ENCODE results near the gene PEX16.

PEX16 gene

GRCh38 chr11:45919806-45920530 is 2.3 kb upstream of the PEX16 start:
- Histone ChIP-seq H3K4me3 (ENCODE audit: low read depth, low read length) (no peak overlapping the region), H3K4me2 (ENCODE audit: low read length) (no peak overlapping the region), H3K9me3 (ENCODE audit: control insufficient read depth, low read length) (no peaks in the 10 kb centered on the region), H3K79me2 (no peaks in the 10 kb centered on the region), H3K27me3 (ENCODE audit: control insufficient read depth, insufficient read depth, low read length) (no peaks in the 10 kb centered on the region), H3K27ac (no peak overlapping the region), H2AFZ (no peak overlapping the region), H3K9ac (no peak overlapping the region), H3K36me3 (ENCODE audit: control insufficient read depth, insufficient read depth, low read length) (no peaks in the 10 kb centered on the region), H3K4me1 (peaks cover 5% of the 10 kb centered on the region)
- TF ChIP-seq, protein P1, sequence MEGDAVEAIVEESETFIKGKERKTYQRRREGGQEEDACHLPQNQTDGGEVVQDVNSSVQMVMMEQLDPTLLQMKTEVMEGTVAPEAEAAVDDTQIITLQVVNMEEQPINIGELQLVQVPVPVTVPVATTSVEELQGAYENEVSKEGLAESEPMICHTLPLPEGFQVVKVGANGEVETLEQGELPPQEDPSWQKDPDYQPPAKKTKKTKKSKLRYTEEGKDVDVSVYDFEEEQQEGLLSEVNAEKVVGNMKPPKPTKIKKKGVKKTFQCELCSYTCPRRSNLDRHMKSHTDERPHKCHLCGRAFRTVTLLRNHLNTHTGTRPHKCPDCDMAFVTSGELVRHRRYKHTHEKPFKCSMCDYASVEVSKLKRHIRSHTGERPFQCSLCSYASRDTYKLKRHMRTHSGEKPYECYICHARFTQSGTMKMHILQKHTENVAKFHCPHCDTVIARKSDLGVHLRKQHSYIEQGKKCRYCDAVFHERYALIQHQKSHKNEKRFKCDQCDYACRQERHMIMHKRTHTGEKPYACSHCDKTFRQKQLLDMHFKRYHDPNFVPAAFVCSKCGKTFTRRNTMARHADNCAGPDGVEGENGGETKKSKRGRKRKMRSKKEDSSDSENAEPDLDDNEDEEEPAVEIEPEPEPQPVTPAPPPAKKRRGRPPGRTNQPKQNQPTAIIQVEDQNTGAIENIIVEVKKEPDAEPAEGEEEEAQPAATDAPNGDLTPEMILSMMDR (IDR thresholded peaks at IDR 0.05): no peak

- H2AFZ ChIP-seq: no peak overlapping the region
- no peak overlapping the region for H3K27ac ChIP-seq
- peaks cover 5% of the 10 kb centered on the region for H3K4me1 ChIP-seq
- H3K79me2 ChIP-seq: no peaks in the 10 kb centered on the region
- no peak overlapping the region for H3K9ac ChIP-seq
- H3K4me2 ChIP-seq (ENCODE audit: low read length): peak overlapping the region; percentile 93
- no peaks in the 10 kb centered on the region for H3K9me3 ChIP-seq (ENCODE audit: control insufficient read depth, low read length)
- no peaks in the 10 kb centered on the region for H3K36me3 ChIP-seq (ENCODE audit: control insufficient read depth, insufficient read depth, low read length)
- H3K27me3 ChIP-seq (ENCODE audit: control insufficient read depth, insufficient read depth, low read length): no peaks in the 10 kb centered on the region
- TF ChIP-seq, protein P1 (IDR thresholded peaks at IDR 0.05): no peak
- peak overlapping the region; percentile 94 for H3K4me3 ChIP-seq (ENCODE audit: low read depth, low read length)
Measured at GRCh38 chr11:45918962-45919675, 1.4 kb upstream of the PEX16 start.

GRCh38 chr11:45918331-45918941 is 759 bp upstream of the PEX16 start:
- no peak overlapping the region for H3K9ac ChIP-seq
- no peaks in the 10 kb centered on the region for H3K79me2 ChIP-seq
- TF ChIP-seq, protein P1 (IDR thresholded peaks at IDR 0.05): no peak
- no peaks in the 10 kb centered on the region for H3K36me3 ChIP-seq (ENCODE audit: control insufficient read depth, insufficient read depth, low read length)
- H3K27me3 ChIP-seq (ENCODE audit: control insufficient read depth, insufficient read depth, low read length): no peaks in the 10 kb centered on the region
- no peaks in the 10 kb centered on the region for H3K9me3 ChIP-seq (ENCODE audit: control insufficient read depth, low read length)
- H2AFZ ChIP-seq: peak overlapping the region; percentile 86
- peaks cover 5% of the 10 kb centered on the region for H3K4me1 ChIP-seq
- H3K27ac ChIP-seq: peak overlapping the region; percentile 88
- peak overlapping the region; percentile 94 for H3K4me3 ChIP-seq (ENCODE audit: low read depth, low read length)
- H3K4me2 ChIP-seq (ENCODE audit: low read length): peak overlapping the region; percentile 93

GRCh38 chr11:45917286-45917622 is 423 bp downstream of the PEX16 start:
- TF ChIP-seq, protein P1 (IDR thresholded peaks at IDR 0.05): no peak
- peak overlapping the region; percentile 86 for H2AFZ ChIP-seq
- peak overlapping the region; percentile 88 for H3K27ac ChIP-seq
- H3K4me3 ChIP-seq (ENCODE audit: low read depth, low read length): peak overlapping the region; percentile 94
- H3K79me2 ChIP-seq: no peaks in the 10 kb centered on the region
- H3K27me3 ChIP-seq (ENCODE audit: control insufficient read depth, insufficient read depth, low read length): no peaks in the 10 kb centered on the region
- peaks cover 5% of the 10 kb centered on the region for H3K4me1 ChIP-seq
- no peaks in the 10 kb centered on the region for H3K36me3 ChIP-seq (ENCODE audit: control insufficient read depth, insufficient read depth, low read length)
- H3K9me3 ChIP-seq (ENCODE audit: control insufficient read depth, low read length): no peaks in the 10 kb centered on the region
- no peak overlapping the region for H3K9ac ChIP-seq
- peak overlapping the region; percentile 93 for H3K4me2 ChIP-seq (ENCODE audit: low read length)

All from parathyroid adenoma (tissue), 2 donors.